Renal pelvis (tissue), 4 donors: ENCODE measurements around the gene GALK1. TPM values are rescaled to one million over a fixed set of nuclear protein-coding genes. Genes with fewer than 3 reads are reported as not detected.

Experiments used
- DNase-seq: peaks from one replicate; pipeline ENCODE4 v3.0.0-alpha.2; 2013
- polyA plus RNA-seq, 3 donors: library from polyadenylated mRNA; unstranded; fragments of 120-200 nt; gene quantifications; one replicate each; pipeline ENCODE4 v1.2.1, GENCODE V29; 2013; ENCODE audit not compliant: insufficient read length in 3 of 3

Gene GALK1
- polyA plus RNA-seq, 3 donors: 33.7 to 40.4 (median 38.3) TPM

- no peak for DNase-seq
Observed at GRCh38 chr17:75752802-75753513, 12.0 kb downstream of the GALK1 start.

GRCh38 chr17:75752405-75752709 is 12.6 kb downstream of the GALK1 start:
- no peak for DNase-seq

GRCh38 chr17:75751676-75752404 is 13.2 kb downstream of the GALK1 start:
- no peak for DNase-seq

- DNase-seq: no peak
Observed at GRCh38 chr17:75750661-75751423, 14.2 kb downstream of the GALK1 start.

- DNase-seq: peak; percentile 63
Observed at GRCh38 chr17:75749545-75750389, 15.2 kb downstream of the GALK1 start.

GRCh38 chr17:75748706-75749105 is 16.3 kb downstream of the GALK1 start:
- no peak for DNase-seq

- DNase-seq: no peak
Observed at GRCh38 chr17:75743625-75744206, 21.3 kb downstream of the GALK1 start.

GRCh38 chr17:75742337-75742736 is 22.7 kb downstream of the GALK1 start:
- DNase-seq: no peak

- DNase-seq: no peak
Observed at GRCh38 chr17:75740631-75741077, 24.3 kb downstream of the GALK1 start.

- no peak for DNase-seq
Observed at GRCh38 chr17:75740215-75740614, 24.8 kb downstream of the GALK1 start.

GRCh38 chr17:75739801-75740200 is 25.2 kb downstream of the GALK1 start:
- no peak for DNase-seq

GRCh38 chr17:75739174-75739573 is 25.8 kb downstream of the GALK1 start:
- DNase-seq: no peak

GRCh38 chr17:75738218-75738802 is 26.7 kb downstream of the GALK1 start:
- no peak for DNase-seq

- DNase-seq: no peak
Observed at GRCh38 chr17:75737133-75737962, 27.6 kb downstream of the GALK1 start.

GRCh38 chr17:75736173-75736835 is 28.7 kb downstream of the GALK1 start:
- no peak for DNase-seq

- DNase-seq: no peak
Observed at GRCh38 chr17:75734674-75735294, 30.2 kb downstream of the GALK1 start.

GRCh38 chr17:75733471-75733870 is 31.5 kb downstream of the GALK1 start:
- no peak for DNase-seq

GRCh38 chr17:75731716-75732498 is 33.1 kb downstream of the GALK1 start:
- no peak for DNase-seq
